ENCODE measurements around the gene BNC2.

The BNC2 gene

DNA sequence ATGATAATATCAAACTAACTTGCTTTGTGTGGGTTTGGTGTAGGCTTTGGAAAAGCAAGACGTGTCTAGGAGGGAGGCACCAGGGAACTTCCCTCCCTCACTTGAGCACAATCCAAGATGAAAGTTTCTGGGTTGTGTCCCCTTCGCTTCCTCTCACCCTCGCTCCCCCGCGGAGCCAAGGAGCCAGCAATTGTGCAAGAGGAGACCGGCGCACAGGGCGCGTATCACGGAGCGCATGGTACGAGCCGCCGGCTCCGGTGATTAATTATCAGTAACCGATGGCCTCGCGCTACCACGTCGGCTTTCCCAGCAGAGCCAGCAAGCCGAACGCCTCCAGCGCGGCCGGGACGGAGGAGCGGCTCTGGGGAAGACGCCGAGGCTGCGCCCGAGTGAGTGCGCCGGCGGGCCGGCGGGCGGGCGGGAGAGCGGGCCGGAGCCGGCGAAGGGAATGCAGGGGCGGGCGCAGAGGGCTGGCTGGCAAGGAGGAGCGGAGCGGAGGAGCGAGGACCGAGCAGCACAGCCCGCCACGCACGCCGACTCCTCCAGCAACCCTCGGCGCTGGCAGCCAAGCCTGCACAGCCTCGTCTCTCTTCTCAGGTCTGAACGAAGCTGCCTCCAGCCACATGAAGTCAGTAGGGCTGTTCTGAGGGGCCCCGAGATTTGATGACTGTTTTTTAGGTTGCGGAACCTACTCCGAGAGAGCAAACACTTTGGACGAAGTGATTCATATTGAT lies 143.6 kb downstream of the BNC2 start (continued):
- TF ChIP-seq, protein P1, sequence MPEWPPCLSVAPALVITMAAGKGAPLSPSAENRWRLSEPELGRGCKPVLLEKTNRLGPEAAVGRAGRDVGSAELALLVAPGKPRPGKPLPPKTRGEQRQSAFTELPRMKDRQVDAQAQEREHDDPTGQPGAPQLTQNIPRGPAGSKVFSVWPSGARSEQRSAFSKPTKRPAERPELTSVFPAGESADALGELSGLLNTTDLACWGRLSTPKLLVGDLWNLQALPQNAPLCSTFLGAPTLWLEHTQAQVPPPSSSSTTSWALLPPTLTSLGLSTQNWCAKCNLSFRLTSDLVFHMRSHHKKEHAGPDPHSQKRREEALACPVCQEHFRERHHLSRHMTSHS (tag by site-specific recombination; IDR thresholded peaks at IDR 0.05) = no peak
- TF ChIP-seq, protein P2, sequence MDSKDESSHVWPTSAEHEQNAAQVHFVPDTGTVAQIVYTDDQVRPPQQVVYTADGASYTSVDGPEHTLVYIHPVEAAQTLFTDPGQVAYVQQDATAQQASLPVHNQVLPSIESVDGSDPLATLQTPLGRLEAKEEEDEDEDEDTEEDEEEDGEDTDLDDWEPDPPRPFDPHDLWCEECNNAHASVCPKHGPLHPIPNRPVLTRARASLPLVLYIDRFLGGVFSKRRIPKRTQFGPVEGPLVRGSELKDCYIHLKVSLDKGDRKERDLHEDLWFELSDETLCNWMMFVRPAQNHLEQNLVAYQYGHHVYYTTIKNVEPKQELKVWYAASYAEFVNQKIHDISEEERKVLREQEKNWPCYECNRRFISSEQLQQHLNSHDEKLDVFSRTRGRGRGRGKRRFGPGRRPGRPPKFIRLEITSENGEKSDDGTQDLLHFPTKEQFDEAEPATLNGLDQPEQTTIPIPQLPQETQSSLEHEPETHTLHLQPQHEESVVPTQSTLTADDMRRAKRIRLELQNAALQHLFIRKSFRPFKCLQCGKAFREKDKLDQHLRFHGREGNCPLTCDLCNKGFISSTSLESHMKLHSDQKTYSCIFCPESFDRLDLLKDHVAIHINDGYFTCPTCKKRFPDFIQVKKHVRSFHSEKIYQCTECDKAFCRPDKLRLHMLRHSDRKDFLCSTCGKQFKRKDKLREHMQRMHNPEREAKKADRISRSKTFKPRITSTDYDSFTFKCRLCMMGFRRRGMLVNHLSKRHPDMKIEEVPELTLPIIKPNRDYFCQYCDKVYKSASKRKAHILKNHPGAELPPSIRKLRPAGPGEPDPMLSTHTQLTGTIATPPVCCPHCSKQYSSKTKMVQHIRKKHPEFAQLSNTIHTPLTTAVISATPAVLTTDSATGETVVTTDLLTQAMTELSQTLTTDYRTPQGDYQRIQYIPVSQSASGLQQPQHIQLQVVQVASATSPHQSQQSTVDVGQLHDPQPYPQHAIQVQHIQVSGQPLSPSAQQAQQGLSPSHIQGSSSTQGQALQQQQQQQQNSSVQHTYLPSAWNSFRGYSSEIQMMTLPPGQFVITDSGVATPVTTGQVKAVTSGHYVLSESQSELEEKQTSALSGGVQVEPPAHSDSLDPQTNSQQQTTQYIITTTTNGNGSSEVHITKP (tag by site-specific recombination; IDR thresholded peaks at IDR 0.05) = peak; percentile 88
- no peak for TF ChIP-seq ZNF211 (tag by site-specific recombination; IDR thresholded peaks at IDR 0.05; ENCODE audit: low read depth)
- no peak for TF ChIP-seq ZNF169 (tag by site-specific recombination; IDR thresholded peaks at IDR 0.05)
- TF ChIP-seq ZFHX2 (tag by site-specific recombination; conservative IDR thresholded peaks at IDR 0.05) = peak; percentile 36
- TF ChIP-seq ZNF146 (tag by site-specific recombination; IDR thresholded peaks at IDR 0.05) = no peak
- TF ChIP-seq ZNF10 (tag by site-specific recombination; IDR thresholded peaks at IDR 0.05) = peak; percentile 44; the same call in 1 of the 2 replicates
- no peak for TF ChIP-seq GFI1B (tag by site-specific recombination; IDR thresholded peaks at IDR 0.05)
- TF ChIP-seq ZNF514 (tag by site-specific recombination; IDR thresholded peaks at IDR 0.05) = no peak
- TF ChIP-seq, protein P3, sequence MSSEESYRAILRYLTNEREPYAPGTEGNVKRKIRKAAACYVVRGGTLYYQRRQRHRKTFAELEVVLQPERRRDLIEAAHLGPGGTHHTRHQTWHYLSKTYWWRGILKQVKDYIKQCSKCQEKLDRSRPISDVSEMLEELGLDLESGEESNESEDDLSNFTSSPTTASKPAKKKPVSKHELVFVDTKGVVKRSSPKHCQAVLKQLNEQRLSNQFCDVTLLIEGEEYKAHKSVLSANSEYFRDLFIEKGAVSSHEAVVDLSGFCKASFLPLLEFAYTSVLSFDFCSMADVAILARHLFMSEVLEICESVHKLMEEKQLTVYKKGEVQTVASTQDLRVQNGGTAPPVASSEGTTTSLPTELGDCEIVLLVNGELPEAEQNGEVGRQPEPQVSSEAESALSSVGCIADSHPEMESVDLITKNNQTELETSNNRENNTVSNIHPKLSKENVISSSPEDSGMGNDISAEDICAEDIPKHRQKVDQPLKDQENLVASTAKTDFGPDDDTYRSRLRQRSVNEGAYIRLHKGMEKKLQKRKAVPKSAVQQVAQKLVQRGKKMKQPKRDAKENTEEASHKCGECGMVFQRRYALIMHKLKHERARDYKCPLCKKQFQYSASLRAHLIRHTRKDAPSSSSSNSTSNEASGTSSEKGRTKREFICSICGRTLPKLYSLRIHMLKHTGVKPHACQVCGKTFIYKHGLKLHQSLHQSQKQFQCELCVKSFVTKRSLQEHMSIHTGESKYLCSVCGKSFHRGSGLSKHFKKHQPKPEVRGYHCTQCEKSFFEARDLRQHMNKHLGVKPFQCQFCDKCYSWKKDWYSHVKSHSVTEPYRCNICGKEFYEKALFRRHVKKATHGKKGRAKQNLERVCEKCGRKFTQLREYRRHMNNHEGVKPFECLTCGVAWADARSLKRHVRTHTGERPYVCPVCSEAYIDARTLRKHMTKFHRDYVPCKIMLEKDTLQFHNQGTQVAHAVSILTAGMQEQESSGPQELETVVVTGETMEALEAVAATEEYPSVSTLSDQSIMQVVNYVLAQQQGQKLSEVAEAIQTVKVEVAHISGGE (tag by site-specific recombination; conservative IDR thresholded peaks at IDR 0.05; ENCODE audit: low read depth) = 0 out of 2 replicates have a peak, but pooled peaks have one; percentile 41
- TF ChIP-seq, protein P4, sequence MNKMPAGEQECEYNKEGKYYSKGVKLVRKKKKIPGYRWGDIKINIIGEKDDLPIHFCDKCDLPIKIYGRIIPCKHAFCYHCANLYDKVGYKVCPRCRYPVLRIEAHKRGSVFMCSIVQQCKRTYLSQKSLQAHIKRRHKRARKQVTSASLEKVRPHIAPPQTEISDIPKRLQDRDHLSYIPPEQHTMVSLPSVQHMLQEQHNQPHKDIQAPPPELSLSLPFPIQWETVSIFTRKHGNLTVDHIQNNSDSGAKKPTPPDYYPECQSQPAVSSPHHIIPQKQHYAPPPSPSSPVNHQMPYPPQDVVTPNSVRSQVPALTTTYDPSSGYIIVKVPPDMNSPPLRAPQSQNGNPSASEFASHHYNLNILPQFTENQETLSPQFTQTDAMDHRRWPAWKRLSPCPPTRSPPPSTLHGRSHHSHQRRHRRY (tag by site-specific recombination; IDR thresholded peaks at IDR 0.05) = no peak
- TF ChIP-seq, protein P5, sequence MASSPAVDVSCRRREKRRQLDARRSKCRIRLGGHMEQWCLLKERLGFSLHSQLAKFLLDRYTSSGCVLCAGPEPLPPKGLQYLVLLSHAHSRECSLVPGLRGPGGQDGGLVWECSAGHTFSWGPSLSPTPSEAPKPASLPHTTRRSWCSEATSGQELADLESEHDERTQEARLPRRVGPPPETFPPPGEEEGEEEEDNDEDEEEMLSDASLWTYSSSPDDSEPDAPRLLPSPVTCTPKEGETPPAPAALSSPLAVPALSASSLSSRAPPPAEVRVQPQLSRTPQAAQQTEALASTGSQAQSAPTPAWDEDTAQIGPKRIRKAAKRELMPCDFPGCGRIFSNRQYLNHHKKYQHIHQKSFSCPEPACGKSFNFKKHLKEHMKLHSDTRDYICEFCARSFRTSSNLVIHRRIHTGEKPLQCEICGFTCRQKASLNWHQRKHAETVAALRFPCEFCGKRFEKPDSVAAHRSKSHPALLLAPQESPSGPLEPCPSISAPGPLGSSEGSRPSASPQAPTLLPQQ (tag by site-specific recombination; IDR thresholded peaks at IDR 0.05) = 0 out of 2 replicates have a peak, but pooled peaks have one; percentile 17
- TF ChIP-seq ZNF2 (tag by site-specific recombination; IDR thresholded peaks at IDR 0.05) = peak; percentile 73
- TF ChIP-seq, protein P6, sequence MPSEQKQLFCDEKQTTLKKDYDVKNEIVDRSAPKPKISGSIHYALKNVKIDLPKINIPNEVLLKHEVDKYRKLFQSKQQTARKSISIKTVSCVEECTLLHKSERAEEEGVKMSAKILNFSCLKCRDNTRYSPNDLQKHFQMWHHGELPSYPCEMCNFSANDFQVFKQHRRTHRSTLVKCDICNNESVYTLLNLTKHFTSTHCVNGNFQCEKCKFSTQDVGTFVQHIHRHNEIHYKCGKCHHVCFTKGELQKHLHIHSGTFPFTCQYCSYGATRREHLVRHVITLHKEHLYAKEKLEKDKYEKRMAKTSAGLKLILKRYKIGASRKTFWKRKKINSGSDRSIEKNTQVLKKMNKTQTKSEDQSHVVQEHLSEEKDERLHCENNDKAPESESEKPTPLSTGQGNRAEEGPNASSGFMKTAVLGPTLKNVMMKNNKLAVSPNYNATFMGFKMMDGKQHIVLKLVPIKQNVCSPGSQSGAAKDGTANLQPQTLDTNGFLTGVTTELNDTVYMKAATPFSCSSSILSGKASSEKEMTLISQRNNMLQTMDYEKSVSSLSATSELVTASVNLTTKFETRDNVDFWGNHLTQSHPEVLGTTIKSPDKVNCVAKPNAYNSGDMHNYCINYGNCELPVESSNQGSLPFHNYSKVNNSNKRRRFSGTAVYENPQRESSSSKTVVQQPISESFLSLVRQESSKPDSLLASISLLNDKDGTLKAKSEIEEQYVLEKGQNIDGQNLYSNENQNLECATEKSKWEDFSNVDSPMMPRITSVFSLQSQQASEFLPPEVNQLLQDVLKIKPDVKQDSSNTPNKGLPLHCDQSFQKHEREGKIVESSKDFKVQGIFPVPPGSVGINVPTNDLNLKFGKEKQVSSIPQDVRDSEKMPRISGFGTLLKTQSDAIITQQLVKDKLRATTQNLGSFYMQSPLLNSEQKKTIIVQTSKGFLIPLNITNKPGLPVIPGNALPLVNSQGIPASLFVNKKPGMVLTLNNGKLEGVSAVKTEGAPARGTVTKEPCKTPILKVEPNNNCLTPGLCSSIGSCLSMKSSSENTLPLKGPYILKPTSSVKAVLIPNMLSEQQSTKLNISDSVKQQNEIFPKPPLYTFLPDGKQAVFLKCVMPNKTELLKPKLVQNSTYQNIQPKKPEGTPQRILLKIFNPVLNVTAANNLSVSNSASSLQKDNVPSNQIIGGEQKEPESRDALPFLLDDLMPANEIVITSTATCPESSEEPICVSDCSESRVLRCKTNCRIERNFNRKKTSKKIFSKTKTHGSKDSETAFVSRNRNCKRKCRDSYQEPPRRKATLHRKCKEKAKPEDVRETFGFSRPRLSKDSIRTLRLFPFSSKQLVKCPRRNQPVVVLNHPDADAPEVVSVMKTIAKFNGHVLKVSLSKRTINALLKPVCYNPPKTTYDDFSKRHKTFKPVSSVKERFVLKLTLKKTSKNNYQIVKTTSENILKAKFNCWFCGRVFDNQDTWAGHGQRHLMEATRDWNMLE (tag by site-specific recombination; conservative IDR thresholded peaks at IDR 0.05; ENCODE audit: low read depth) = no peak
- no peak for TF ChIP-seq ZNF416 (tag by site-specific recombination; IDR thresholded peaks at IDR 0.05)
- TF ChIP-seq PRDM1 (tag by site-specific recombination; IDR thresholded peaks at IDR 0.05) = peak; percentile 80
- TF ChIP-seq SP7 (tag by site-specific recombination; IDR thresholded peaks at IDR 0.05) = peak; percentile 37; the same call in 1 of the 2 replicates
- no peak for TF ChIP-seq SETDB1 (IDR thresholded peaks at IDR 0.05; ENCODE audit: insufficient read length, low read length)
- peak; percentile 92 for TF ChIP-seq ZBTB17 (tag by site-specific recombination; IDR thresholded peaks at IDR 0.05)
- peak; percentile 38; the same call in 1 of the 2 replicates for TF ChIP-seq TRIM28 (IDR thresholded peaks at IDR 0.05; ENCODE audit: borderline replicate concordance, low read length)

Data from HEK293 (cell line).